ENCODE results near the gene ATF7IP.
A peak's percentile ranks its signal among the peaks of the same experiment; 100 is the strongest.
"Not testable (repeated sequence)": the region's sequence is repeated elsewhere in the genome, so short reads cannot be mapped to it uniquely, and the experiment has no call there.

Gene ATF7IP, protein sequence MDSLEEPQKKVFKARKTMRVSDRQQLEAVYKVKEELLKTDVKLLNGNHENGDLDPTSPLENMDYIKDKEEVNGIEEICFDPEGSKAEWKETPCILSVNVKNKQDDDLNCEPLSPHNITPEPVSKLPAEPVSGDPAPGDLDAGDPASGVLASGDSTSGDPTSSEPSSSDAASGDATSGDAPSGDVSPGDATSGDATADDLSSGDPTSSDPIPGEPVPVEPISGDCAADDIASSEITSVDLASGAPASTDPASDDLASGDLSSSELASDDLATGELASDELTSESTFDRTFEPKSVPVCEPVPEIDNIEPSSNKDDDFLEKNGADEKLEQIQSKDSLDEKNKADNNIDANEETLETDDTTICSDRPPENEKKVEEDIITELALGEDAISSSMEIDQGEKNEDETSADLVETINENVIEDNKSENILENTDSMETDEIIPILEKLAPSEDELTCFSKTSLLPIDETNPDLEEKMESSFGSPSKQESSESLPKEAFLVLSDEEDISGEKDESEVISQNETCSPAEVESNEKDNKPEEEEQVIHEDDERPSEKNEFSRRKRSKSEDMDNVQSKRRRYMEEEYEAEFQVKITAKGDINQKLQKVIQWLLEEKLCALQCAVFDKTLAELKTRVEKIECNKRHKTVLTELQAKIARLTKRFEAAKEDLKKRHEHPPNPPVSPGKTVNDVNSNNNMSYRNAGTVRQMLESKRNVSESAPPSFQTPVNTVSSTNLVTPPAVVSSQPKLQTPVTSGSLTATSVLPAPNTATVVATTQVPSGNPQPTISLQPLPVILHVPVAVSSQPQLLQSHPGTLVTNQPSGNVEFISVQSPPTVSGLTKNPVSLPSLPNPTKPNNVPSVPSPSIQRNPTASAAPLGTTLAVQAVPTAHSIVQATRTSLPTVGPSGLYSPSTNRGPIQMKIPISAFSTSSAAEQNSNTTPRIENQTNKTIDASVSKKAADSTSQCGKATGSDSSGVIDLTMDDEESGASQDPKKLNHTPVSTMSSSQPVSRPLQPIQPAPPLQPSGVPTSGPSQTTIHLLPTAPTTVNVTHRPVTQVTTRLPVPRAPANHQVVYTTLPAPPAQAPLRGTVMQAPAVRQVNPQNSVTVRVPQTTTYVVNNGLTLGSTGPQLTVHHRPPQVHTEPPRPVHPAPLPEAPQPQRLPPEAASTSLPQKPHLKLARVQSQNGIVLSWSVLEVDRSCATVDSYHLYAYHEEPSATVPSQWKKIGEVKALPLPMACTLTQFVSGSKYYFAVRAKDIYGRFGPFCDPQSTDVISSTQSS
- total RNA-seq, result 160 to 353 (median 287) reads per million in 4 experiments

DNA sequence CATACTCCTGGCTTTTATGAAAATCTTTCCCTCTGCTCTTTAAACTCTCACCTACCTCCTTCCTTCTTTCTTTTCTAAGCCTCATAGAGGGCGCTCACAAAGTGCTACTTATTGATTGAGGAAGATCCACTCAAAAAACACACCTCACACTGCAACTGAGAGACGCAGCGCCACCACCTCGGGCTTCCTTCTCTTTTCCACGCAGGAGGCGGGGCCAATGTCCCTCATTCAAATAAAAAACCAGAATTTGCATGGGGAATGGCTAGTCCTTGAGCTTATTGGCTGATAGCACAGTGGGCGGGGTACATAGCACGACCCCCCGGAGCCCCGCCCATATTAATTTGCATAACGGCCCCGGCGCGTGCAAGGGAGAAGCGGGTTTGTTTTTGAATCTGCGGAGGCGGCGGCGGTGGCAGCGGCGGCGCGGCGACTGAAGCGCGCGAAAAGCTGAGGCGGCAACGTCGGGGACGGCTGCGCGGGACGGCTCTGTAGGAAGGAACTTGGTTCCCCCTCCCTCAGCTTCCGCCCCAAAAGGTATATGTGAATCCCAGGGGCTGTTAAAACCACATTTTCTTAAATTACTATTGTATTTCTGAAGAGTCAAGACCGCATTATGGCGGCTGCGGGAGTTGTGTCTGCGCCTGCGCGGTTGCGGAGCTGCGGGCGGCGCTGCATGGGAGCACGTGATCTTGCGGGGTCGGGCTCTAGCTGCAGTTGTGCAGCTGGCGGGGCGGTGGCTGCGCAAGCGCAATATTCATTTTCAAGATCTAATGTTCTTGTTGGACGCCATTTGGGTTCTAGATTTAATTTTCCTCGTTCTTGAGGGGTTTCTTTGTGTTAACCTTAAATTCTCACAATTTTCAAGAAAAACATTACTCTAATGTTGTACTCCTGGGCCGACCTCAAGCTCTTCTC is at the start of gene ATF7IP:
TSS of gene ATF7IP (plus strand) at position 389 of the 915 bp plus-strand sequence. CDS start 58,234 bp downstream, outside the sequence.
- peak; percentile 92 for DNase-seq

DNA sequence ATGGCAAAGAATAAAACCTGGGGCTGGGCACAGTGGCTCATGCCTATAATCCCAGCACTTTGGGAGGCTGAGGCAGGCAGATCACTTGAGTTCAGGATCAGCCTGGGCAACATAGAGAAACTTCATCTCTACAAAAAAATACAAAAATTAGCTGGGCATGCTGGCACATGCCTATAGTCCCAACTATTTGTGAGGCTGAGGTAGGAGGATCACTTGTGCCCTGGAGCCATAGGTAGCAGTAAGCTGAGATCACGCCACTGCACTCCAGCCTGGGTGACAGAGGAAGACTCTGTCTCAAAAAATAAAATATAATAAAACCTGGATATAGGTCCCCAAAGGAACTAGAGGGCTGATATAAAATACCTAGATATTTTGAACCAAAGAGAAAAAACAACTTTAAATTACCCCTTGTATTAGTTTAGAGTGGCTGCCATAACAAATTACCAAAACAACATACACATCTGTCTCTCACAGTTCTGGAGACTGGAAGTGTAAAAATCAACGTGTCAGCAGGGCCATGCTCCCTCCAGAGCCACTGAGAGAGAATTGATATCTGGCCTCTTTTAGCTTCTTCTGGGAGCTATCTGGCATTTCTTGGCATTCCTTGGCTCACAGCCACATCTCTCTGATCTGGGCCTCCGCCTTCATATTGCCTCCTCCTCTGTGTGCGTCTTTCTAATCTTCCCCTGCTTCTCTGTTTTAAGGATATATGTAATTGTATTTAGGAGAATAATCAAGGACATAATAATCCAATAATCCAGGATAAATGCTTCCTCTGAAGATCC is 47.9 kb upstream of the ATF7IP start:
- no peak for DNase-seq

DNA sequence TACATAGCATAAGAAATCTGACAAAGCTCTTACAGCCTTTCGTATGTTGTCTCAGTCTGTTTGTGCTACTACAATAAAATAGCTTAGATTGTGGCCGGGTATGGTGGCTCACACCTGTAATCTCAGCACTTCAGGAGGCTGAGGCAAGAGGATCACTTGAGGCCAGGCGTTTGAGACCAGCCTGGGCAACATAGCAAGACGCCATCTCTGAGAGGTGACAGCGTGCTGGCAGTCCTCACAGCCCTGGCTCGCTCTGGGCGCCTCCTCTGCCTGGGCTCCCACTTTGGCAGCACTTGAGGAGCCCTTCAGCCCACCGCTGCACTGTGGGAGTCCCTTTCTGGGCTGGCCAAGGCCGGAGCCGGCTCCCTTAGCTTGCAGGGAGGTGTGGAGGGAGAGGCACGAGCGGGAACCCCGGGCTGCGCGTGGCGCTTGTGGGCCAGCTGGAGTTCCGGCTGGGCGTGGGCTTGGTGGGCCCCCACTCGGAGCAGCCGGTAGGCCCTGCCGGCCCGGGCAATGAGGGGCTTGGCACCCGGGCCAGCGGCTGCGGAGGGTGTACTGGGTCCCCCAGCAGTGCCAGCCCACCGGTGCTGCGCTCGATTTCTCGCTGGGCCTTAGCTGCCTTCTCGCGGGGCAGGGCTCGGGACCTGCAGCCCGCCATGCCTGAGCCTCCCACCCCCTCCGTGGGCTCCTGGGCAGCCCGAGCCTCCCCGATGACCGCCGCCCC is 45.6 kb upstream of the ATF7IP start:
- DNase-seq, result not testable (repeated sequence)

DNA sequence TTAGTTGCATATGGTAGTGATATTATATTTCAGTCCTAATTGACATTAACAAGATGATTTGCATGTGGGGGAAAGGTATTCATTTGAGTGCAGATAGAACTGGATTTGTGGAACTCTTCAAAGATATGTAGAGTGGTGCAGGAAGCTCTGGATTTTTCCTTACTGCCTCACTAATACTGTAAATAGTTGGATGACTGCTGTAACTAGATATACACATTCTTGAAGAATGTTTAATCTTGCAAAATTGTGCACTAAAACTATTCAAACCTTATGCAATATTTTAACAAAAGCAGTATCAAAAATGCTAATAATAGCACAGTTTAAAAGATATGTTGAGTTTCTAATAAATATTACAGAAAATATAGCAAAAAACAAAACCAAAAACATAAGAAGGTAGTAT is 43.1 kb upstream of the ATF7IP start:
- no peak for DNase-seq

DNA sequence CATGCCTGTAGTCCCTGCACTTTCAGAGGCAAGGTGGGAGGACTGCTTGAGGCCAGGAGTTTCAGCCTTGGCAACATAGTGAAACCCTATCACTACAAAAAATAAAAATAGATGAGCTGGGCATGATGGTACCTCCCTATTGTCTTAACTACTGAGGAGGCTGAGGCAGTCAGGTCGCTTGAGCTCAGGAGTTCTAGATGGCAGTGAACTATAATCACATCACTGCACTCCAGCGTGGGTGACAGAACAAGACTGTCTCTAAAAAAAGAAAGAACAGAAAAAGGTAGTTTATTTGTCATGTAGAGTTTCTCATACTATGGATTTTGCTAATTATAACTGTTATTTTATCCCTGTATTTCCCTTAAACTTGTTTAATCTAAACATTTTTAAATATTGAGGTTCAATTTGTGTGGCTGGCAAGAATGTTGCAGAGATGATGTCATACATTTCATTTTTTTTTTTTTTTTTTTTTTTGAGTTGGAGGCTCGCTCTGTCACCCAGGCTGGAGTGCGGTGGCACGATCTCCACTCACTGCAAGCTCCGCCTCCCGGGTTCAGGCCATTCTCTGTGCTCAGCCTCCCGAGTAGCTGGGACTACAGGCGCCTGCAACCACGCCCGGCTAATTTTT is 39.7 kb upstream of the ATF7IP start:
- no peak for DNase-seq

DNA sequence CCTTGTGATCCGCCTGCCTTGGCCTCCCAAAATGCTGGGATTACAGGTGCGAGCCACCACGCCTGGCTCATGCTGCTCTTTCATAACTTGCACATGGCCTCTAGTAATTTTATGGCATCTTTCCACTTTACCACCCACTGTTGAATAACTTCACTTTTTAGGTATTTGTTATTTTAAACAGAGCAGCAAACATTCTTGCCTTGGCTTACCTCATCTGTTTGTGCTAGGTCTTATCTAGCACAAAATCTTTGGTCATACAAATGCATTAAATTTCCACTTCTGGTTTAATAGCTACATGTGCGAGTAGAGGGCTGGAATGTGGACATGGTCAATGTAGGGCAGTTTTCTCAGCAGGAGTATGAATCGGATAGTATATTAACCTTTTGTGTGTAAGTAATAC is 38.8 kb upstream of the ATF7IP start:
- DNase-seq, result no peak

DNA sequence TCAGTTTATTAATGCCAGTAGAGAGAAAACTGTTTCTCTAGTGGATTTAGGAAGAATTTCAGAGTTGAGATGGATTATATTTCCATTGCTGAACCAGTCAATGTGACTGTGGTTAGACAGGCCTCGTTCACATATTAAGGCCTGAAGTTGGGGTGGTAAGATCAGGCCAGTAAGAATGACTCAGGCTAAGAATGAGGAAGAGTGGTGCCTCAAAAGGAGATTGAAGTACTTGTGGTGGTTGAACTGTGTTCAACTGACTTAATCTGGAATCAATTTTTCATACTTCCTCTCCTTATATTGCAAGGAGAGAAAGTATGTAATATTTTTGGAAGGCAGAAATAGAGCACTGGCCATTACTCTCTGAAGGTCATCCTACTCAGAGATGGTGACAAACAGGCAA is 37.8 kb upstream of the ATF7IP start:
- DNase-seq, result no peak

DNA sequence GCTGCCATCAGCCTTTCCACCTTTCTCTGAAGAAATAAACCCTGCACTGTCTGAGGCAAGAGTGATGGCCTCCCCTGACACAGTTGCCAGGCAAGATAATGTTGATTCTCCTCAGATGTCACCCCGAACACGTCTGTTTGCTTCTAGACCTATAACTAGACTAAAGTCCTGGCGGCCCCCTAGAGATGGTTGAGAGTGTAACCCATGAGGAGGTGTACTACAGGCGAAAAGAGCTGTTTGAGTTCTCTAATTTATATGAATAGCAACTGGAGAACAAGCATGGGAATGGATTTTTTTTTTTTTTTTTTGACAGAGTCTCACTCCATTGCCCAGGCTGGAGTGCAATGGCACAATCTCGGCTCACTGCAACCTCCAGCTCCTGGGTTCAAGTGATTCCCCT is 33.0 kb upstream of the ATF7IP start:
- no peak for DNase-seq

DNA sequence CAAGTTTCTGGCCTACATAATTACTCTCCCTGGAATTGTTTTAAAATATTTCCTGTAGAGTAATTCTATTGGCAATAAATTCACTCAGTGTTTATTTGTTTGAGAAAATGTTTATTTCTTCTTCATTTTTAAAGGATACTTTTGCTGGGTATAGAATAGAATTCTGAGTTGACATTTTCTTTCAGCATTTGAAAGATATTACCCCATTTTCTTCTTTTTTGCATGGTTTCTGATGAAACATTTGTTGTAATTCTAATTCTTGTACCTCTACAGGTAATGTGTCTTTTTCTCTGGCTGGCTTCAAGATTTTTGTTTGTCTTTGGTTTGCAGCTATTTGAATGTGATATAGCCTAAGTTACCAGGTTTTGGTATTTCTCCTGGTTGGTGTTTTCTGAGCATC is 25.1 kb upstream of the ATF7IP start:
- no peak for DNase-seq

DNA sequence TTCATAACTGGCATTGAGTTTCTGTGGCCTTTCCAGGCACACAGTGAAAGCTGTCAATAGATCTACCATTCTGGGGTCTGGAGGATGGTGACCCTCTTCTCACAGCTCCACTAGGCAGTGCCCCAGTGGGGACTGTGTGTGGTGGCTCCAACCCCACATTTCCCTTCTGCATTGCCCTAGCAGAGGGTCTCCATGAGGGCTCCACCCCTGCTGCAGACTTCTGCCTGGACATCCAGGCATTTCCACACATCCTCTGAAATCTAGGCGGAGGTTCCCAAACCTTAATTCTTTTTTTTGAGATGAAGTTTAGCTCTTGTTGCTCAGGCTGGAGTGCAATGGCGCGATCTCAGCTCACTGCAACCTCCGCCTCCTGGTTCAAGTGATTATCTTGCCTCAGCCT is 14.0 kb upstream of the ATF7IP start:
- DNase-seq, result not testable (repeated sequence)

DNA sequence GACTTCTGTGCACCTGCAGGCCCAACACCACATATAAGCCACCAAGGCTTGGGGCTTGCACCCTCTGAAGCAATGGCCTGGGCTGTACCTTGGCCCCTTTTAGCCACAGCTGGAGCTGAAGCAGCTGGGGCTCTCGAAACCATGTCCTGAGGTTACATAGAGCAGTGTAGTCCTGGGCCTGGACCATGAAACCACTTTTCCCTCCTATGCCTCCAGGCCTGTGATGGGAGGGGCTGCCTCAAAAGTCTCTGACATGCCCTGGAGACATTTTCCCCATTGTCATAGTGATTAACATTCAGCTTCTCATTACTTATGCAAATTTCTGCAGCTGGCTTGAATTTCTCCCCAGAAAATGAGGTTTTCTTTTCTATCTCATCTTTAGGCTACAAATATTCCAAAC is 13.4 kb upstream of the ATF7IP start:
- not testable (repeated sequence) for DNase-seq

DNA sequence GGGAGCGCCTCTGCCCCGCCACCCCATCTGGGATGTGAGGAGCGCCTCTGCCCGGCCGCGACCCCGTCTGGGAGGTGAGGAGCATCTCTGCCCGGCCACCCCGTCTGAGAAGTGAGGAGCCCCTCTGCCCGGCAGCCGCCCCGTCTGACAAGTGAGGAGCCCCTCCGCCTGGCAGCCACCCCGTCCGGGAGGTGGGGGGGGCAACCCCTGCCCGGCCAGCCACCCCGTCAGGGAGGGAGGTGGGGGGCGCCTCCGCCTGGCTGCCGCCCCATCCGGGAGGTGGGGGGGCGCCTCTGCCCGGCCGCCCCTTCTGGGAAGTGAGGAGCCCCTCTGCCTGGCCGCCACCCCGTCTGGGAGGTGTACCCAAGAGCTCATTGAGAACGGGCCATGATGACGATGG is 10.8 kb upstream of the ATF7IP start:
- DNase-seq, result not testable (repeated sequence)

DNA sequence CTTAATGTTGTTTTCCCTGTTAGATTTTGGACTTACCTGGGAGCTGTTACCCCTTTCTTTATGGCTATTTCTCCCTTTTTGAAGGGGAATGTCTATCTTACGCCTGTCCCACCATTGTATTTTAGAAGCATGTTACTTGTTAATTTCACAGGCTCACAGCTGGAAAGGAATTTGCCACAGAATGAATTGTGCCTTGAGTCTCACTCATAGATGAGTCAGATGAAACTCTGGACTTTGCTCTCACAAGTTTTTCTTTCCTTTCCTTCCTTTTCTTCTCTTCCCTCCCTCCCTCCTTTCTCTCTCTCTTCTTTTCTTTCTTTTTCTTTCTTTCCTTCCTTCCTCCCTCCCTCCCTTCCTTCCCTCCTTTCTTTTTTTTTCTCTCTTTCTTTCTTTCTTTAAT is 9.3 kb upstream of the ATF7IP start:
- DNase-seq, result no peak

DNA sequence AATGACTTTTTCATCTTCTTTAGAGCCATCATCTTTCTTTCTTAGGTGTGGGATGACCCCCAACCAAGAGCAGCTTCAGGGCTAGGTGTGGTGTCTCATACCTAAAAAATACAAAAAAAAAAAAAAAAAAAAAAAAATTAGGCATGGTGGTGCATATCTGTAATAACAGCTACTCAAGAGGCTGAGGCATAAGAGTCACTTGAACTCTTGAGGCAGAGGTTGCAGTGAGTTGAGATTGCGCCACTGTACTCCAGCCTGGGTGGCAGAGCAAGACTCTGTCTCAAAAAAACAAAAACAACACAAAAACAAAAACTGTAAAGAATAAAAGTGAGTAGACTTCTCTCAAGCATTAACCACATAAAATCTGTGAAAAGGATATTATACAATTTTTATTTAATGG is 8.0 kb upstream of the ATF7IP start:
- no peak for DNase-seq

DNA sequence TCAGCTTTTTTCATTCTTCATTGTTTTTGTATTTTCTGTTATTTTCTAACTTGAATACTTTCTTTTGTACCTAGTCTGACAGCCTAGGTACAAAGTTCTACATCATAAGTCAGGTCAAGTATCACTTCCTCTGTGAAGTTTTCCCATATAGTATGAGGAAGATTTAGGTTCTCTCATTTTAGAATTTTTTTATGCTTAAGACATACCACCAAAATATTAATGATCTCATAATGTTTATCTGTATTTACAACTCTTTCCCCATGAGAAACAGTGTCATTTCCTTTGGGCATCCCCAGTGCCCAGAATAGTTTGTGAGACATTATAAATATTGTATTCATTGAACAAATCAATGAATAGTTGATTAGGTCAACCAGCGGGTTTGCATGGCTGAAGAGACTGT is 3.1 kb upstream of the ATF7IP start:
- DNase-seq, result no peak

DNA sequence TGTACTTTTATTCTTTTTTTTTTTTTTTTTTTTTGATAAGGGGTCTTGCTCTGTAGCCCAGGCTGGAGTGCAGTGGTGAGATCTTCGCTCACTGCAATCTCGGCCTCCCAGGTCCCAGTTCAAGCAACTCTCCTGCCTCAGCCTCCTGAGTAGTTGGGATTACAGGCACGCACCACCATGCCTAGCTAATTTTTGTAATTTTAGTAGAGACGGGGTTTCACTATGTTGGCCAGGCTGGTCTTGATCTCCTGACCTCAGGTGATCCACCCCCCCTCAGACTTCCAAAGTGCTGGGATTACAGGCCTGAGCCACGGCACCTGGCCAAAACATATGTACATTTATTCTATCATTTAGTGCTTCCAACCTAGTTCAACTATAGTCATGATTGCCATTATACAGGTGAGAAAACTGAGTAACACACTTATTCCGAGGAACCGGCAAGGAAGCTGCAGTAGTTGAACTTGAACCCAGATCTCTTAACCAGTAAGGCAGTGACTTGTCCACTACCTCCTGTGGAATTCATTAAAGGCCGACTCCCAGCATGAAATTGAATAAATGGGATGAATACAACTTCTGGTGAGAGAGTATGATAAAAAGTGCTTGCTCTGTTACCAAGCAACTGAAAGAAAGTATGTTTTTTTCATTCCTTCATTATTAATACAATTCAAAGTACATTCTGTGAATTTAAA is 755 bp upstream of the ATF7IP start:
- no peak for DNase-seq

DNA sequence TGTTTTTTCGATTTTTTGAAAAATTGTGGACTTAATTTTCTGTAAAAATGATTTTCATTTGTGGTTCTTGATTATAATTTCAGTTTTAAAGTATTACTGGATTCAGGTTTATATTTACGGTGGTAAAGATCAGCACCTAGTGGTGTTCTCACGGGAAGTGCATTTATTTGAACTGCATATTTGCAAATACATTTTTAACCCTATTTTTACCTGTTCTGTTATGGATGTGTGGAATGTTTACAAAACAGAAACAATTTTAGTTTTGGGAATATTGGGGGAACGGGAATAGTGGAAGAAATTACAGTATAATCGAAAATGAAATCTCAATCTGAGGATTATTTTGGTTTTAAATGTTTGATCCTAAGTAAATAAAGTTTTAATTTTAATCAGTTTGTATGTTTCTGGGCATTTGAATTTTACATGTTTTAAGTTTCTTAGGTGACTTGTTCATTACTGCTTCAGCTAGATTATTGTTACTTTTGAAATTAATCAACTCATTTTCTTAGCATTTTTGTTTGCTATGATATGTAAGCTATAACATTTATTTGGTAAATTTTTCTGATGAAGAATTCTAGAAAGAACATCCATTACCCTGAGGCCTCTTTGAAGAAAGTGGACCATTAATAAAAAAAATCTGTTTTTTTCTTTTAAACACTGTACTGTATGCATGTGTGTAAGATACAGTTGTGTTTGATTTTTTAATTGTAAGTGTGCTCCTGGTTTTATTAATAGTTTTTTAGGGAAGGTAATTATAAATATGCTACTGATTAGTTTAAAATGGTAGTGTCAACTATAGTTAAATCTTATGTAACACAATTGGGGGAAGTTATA is 942 bp downstream of the ATF7IP start:
- DNase-seq, result no peak

DNA sequence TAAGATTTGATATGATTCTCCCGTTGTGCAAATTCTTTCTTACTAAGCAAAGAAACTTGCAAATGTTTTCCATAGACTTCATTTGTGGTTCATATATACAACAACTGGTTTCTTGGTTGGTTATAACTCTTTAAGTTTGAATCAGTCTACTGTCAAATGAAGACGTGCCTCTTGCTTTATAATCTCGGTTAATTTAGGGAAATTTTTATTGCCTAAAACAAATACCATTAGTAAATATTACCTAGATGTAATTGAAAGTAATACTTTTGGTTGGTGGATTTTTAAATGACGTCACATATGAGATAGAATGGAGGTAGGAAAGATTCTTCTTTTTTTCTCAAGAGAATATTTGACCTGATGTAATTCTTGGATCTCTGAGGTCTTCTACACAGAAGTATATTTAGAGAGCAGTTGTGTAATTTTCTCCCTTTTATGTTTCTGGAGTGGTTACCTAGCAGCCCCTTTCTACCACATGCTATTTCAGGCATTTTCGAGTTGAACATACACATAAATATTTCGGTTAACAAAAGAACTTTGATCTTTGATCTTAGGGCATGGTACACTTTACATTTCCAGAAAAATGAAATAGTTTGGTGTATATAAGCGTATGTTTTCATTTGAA is 1.7 kb downstream of the ATF7IP start:
- DNase-seq, result no peak

Measured in effector CD8-positive, alpha-beta T cell (primary cell).